GM19468 (cell line): Measurements from ENCODE around the gene PDE10A.

Source experiments
- ATAC-seq: cut with Tn5 transposase; IDR thresholded peaks from one replicate; pipeline ENCODE4 v1.9.1; 2021; ENCODE audit warnings: mild to moderate bottlenecking, moderate library complexity, moderate number of reproducible peaks; ENCODE audit not compliant: unreplicated experiment; ENCODE audit errors: extremely low read depth

The PDE10A gene

DNA sequence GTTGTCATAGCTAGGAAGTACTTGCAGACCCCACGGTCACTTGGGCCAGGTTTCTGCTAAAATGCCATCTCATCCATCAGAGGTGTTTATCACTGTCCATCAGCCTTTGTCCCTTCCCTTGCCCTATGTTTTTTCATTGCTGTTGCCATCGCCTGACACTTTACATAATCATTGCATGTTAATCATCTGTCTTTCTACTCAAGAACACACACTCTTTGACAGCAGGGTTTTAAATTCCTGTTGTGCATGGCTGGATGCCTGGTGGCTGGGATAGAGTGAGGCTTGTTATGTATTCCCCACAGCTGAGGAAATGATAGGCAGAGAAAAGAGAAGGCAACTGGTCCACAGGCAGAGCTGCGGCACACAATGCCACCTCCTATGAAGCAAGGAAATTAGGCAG lies 341.9 kb downstream of the PDE10A start:
- ATAC-seq: no peak

DNA sequence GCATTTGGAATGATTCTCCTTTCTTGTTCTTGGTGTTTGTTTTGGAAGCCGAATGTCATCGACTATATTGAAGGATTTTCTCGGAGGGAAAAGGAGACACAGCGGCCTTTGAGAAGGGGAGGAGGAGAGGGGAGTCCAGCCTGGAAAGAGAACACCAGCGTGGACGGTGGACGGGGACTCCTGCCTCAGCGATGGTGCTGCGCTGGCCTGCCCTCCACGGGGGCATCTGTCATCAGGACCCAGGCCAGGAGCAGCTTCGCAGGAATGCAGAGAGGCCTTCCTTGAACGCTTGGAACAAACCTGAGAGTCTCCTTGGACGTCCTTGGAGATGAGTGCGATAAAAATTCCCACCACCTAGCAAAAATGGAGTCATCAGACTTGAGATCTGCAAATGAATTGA lies 345.3 kb downstream of the PDE10A start:
- ATAC-seq: no peak

DNA sequence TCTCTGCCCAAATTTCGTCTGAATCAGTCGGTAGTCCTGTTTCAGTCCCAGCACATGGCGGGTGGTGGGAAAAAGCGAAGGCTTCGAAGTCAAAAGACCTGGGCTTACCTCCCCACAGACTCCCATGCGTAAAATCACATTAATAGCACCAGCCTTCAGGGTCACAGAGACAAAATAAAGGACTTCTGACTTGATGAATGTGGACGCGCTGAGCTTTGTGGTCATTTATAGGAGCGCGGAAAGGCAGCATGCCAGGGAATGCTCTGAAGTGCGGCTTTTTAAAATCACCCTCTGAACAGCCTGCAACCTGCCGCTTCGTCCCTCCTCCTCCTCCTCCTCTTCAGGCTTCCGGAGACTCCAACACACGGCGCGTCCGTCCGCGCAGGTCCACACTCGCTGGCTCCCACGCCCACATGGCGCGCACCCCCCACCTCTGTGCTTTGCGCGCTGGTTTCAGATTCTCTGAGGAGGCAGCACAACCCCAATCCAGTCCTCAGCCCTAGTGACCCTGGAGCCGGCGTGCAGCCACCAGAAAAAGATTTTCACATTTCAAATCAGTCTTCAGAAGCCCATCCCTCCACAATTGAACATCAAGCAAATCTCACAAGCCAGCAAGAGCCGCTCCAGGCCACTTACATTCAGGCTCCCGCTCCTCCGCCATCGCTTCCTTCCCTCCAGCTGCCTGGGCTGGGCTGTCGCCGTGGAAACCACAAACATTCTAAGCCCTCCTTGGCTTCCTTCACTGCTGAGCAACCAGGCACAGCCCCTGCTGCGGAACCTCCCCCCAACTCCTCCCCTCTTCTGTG lies 353.9 kb downstream of the PDE10A start, which contains the start of gene C6orf118:
Gene C6orf118, minus strand, starts transcription at position 680 of the 806 bp plus-strand sequence. Its CDS starts 19 bp downstream, at position 661.
- no peak for ATAC-seq

DNA sequence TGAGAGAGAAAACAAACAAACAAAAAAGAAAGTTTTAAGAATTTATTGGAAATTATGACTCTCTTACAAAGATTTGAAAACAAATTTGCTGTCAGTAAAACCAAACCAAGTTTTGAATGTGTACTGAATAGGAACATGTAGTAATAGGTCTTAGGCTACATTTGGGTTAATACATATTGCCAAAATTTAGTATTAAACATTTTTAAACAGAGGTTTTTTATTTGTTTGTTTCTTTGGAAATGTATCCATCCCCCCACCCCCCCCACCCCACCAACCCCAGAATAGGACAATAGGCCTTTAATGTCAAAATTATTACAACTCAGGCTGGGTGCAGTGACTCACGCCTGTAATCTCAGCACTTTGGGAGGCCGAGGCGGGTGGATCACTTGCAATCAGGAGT lies 356.1 kb downstream of the PDE10A start:
- ATAC-seq: no peak

DNA sequence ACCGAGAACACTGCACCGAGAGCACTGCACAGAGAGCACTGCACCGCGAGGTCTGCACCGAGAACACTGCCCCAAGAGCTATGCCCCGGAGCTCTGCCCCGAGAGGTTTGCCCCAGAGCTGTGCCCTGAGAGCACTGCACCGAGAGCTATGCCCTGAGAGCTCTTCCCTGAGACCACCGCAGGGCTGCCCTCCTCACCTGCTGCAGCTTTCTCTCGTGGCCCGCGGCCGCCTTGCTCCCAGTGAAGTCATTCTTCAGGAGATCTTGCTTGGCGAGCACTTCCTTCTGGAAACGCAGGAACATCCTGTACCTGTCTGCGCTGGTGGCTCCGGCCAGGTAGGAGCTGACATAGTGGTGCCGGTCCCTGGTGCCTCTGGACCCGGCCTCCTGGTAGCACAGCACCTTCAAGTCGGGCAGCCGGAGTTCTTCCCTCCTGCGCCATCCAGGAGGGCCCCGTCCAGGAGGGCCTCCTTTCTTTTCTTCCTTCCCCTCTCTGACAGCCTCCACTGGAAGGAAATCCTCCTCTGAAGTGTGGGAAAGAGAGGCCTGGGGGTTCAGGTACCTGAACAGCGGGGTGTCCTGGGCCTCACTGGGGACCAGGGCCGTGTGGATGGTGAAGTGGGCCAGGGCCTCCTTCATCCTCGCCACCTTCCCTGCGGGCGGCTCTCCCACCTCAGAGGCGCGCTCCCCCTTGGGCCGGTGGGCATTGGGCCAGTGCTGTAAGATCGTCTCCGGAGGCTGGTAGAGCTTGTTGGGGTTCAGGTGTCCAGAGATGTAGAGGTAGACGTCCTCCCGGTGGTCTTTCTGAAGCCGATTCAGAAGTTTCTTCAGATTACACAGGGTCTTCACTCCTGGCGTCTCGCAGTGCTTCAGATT lies 361.4 kb downstream of the PDE10A start:
- no peak for ATAC-seq

DNA sequence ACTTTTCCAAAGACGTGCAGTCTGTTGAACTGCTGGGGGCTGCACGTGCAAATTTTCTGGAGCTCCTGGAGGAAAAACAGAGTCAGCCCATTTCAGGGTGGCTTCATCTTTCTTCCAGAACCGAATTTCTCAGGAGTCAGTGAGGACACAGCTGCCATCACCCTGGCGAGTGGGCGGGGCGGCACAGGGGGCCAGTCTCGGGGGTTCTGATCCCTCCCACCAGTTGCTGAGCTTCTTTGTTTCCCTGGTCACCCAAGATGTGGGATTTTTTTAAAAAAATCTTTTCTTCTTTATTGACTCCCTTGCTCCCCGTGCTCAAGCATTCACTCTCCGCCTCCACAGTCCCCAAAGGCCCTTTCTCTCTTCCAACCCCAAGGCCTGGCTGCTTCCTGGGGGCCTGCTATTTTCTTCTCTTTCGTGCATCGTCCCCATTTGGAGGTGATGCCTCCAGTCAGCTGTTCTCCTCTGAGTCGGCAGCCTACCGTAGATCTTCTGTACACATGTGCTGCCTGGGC lies 362.6 kb downstream of the PDE10A start:
- ATAC-seq: no peak

DNA sequence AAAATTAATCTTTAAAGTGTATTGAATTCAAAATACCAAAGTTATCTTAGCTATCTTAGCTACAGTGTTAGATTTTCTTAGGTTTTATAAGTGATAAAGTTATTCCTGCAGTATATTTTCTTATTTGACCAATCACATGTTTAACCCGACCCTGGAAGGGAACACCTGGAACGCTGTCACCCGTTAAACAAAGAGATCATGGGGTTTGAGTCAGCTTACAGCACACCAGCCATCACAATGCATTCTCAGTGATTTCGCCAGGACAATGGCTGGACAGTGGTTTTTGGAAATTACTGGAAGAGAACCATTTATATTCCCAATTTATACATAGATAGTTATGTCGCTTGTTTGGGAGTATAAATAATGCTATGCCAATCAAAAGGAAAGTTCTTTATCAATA lies 364.2 kb downstream of the PDE10A start:
- ATAC-seq: no peak

DNA sequence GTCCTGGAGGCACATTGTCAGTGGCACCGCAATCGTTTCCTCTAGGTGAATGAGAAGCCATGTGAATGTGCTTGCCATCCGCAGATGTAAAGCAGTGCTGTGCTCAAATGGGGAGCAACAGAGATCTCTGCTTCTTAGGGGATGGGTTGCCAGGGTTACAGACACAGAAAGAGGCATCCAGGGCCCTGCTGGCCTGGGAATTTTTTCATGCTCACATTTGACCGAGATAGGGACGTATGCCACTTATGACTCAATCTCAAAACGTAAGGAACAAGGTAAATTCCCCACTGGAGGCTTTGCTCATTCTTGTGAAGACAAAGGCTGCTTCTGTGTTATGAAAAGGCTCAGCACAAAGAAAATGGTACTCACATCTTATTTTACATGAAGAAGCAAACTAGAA lies 364.6 kb downstream of the PDE10A start:
- ATAC-seq: no peak

DNA sequence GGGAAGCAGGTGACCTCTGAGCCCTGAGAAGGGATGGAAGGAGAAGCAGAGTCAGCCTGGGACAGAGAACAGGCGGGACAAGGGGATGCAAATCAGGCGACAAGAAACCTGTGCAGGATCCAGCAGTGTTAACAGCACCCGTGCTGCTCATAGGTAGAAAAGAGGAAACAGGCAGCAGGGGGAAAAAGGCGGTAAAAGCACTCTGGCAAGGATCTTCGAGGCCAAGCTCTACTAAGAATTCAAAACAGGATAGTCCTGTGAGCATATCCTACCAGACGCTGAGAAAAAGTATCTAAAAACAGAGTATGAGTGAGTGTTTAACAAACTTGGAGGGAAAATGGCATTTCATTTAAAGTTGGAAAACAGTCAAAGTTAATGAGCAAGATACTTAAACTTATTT lies 370.4 kb downstream of the PDE10A start:
- ATAC-seq: no peak
